Neural cell (in vitro differentiated cells): ENCODE measurements around the gene DTWD1. TPM values are rescaled to one million over a fixed set of nuclear protein-coding genes. Genes with fewer than 3 reads are reported as not detected.

Source experiments
- H2AFZ ChIP-seq: fragments of 200-600, 300-800 bp; sonication (generic), shearing (Covaris generic); 2 replicates; pipeline ENCODE4 v1.6.0; 2014; ENCODE audit warnings: low read depth, mild to moderate bottlenecking, antibody characterized with exemption, low read length, moderate library complexity
- H3F3A ChIP-seq: fragments of 200-600 bp; shearing (Covaris generic); 2 replicates; pipeline ENCODE4 v1.6.1; 2016; ENCODE audit warnings: mild to moderate bottlenecking, moderate library complexity, mixed read lengths, antibody characterized with exemption, low read length; ENCODE audit not compliant: insufficient read depth, poor library complexity, severe bottlenecking
- H3K27ac ChIP-seq: fragments of 200-600, 300-800 bp; sonication (generic), shearing (Covaris generic); 2 replicates; pipeline ENCODE4 v1.5.1; 2014; ENCODE audit warnings: mild to moderate bottlenecking, low read length, moderate library complexity
- H3K27me3 ChIP-seq: fragments of 300-800, 200-600 bp; sonication (generic), shearing (Covaris generic); 2 replicates; pipeline ENCODE4 v1.6.0; 2014; ENCODE audit warnings: mild to moderate bottlenecking, low read depth, low read length, moderate library complexity; ENCODE audit not compliant: insufficient read depth
- H3K36me3 ChIP-seq: fragments of 300-800, 200-600 bp; sonication (generic), shearing (Covaris generic); 2 replicates; pipeline ENCODE4 v1.5.1; 2014; ENCODE audit warnings: mild to moderate bottlenecking, antibody characterized with exemption, low read length, moderate library complexity; ENCODE audit not compliant: insufficient read depth
- H3K4me2 ChIP-seq: fragments of 300-800, 200-600 bp; sonication (generic), shearing (Covaris generic); 2 replicates; pipeline ENCODE4 v1.6.0; 2014; ENCODE audit warnings: mild to moderate bottlenecking, low read length
- H3K4me3 ChIP-seq: fragments of 300-800, 200-600 bp; sonication (generic), shearing (Covaris generic); 2 replicates; pipeline ENCODE4 v1.5.1; 2014; ENCODE audit warnings: mild to moderate bottlenecking, low read length, moderate library complexity
- H3K79me2 ChIP-seq: fragments of 200-600 bp; shearing (Covaris generic); replicated peaks from 2 replicates; pipeline ENCODE4 v1.6.0; 2014; ENCODE audit warnings: mild to moderate bottlenecking, low read length, moderate library complexity; ENCODE audit not compliant: insufficient read depth
- H3K9ac ChIP-seq: fragments of 300-800, 200-600 bp; sonication (generic), shearing (Covaris generic); 2 replicates; pipeline ENCODE4 v1.6.1; 2016; ENCODE audit warnings: mild to moderate bottlenecking, low read length, mixed read lengths
- H3K9me2 ChIP-seq: fragments of 200-600 bp; shearing (Covaris generic); 2 replicates; pipeline ENCODE4 v1.6.1; 2016; ENCODE audit warnings: mild to moderate bottlenecking, low read length, mixed read lengths; ENCODE audit not compliant: insufficient read depth
- H3K9me3 ChIP-seq: fragments of 200-600, 300-800 bp; sonication (generic), shearing (Covaris generic); 2 replicates; pipeline ENCODE4 v1.6.1; 2016; ENCODE audit warnings: mild to moderate bottlenecking, mixed run types, low read length, moderate library complexity, mixed read lengths
- H4K20me1 ChIP-seq: fragments of 200-600 bp; shearing (Covaris generic); 2 replicates; pipeline ENCODE4 v1.6.1; 2016; ENCODE audit warnings: mild to moderate bottlenecking, mixed run types; ENCODE audit not compliant: insufficient read depth
- CTCF ChIP-seq: fragments of 450-650 bp; IDR thresholded peaks from 2 replicates; pipeline ENCODE4 v1.5.1; 2014; ENCODE audit warnings: antibody characterized with exemption, mild to moderate bottlenecking, moderate library complexity; ENCODE audit not compliant: poor library complexity, severe bottlenecking
- EP300 ChIP-seq: fragments of 450-650 bp; conservative IDR thresholded peaks from 2 replicates; pipeline ENCODE4 v1.6.1; 2014; ENCODE audit warnings: antibody characterized with exemption, mild to moderate bottlenecking, moderate library complexity; ENCODE audit not compliant: poor library complexity, severe bottlenecking
- EZH2 ChIP-seq: fragments of 200-600, 300-800 bp; shearing (Covaris generic), sonication (generic); IDR thresholded peaks from 2 replicates; pipeline ENCODE4 v1.6.1; 2014; ENCODE audit warnings: antibody characterized with exemption, low read length, borderline replicate concordance, mild to moderate bottlenecking; ENCODE audit not compliant: insufficient read depth, poor library complexity, severe bottlenecking
- MXI1 ChIP-seq: fragments of 450-650 bp; conservative IDR thresholded peaks from 2 replicates; pipeline ENCODE4 v1.6.1; 2014; ENCODE audit warnings: antibody characterized with exemption, mild to moderate bottlenecking; ENCODE audit not compliant: poor library complexity, severe bottlenecking
- POLR2AphosphoS5 ChIP-seq: IDR thresholded peaks from 2 replicates; pipeline ENCODE4 v1.6.1; 2012
- RAD21 ChIP-seq: fragments of 450-650 bp; conservative IDR thresholded peaks from 2 replicates; pipeline ENCODE4 v1.6.1; 2014; ENCODE audit warnings: antibody characterized with exemption, mild to moderate bottlenecking, moderate library complexity
- SMC3 ChIP-seq: fragments of 450-650 bp; conservative IDR thresholded peaks from 2 replicates; pipeline ENCODE4 v1.6.1; 2014; ENCODE audit warnings: antibody characterized with exemption, mild to moderate bottlenecking, moderate library complexity; ENCODE audit not compliant: poor library complexity
- TAF1 ChIP-seq: IDR thresholded peaks from 2 replicates; pipeline ENCODE4 v1.6.1; 2012; ENCODE audit warnings: low read depth
- polyA plus RNA-seq: library from polyadenylated mRNA; depleted of rRNA; stranded (reverse); fragments of >200 nt; gene quantifications from 2 replicates; pipeline ENCODE4 v1.2.3, GENCODE V29; 2014
- TF ChIP-seq, protein P1 (sequence below): IDR thresholded peaks from 2 replicates; pipeline ENCODE4 v1.6.1; 2012; ENCODE audit warnings: borderline replicate concordance

Gene DTWD1
- polyA plus RNA-seq, 1 donor from 2014 or later, result 16.5 TPM

GRCh38 chr15:49675041-49675440 lies 54.2 kb downstream of the DTWD1 start:
- H4K20me1 ChIP-seq, result no peaks in the 10 kb centered on the region
- no peaks in the 10 kb centered on the region for H3K79me2 ChIP-seq
- H3F3A ChIP-seq, result no peaks in the 10 kb centered on the region
- no peak overlapping the region for H2AFZ ChIP-seq
- H3K27ac ChIP-seq, result no peak overlapping the region
- no peaks in the 10 kb centered on the region for H3K9me2 ChIP-seq
- H3K4me2 ChIP-seq, result no peak overlapping the region
- H3K36me3 ChIP-seq, result no peaks in the 10 kb centered on the region
- H3K9ac ChIP-seq, result no peak overlapping the region
- no peak overlapping the region for H3K4me3 ChIP-seq
- no peaks in the 10 kb centered on the region for H3K27me3 ChIP-seq
- TF ChIP-seq EP300 (no peak), POLR2AphosphoS5 (no peak), SMC3 (no peak), TAF1 (no peak), CTCF (no peak), EZH2 (no peak), MXI1 (no peak), RAD21 (no peak)
- TF ChIP-seq, protein P1, sequence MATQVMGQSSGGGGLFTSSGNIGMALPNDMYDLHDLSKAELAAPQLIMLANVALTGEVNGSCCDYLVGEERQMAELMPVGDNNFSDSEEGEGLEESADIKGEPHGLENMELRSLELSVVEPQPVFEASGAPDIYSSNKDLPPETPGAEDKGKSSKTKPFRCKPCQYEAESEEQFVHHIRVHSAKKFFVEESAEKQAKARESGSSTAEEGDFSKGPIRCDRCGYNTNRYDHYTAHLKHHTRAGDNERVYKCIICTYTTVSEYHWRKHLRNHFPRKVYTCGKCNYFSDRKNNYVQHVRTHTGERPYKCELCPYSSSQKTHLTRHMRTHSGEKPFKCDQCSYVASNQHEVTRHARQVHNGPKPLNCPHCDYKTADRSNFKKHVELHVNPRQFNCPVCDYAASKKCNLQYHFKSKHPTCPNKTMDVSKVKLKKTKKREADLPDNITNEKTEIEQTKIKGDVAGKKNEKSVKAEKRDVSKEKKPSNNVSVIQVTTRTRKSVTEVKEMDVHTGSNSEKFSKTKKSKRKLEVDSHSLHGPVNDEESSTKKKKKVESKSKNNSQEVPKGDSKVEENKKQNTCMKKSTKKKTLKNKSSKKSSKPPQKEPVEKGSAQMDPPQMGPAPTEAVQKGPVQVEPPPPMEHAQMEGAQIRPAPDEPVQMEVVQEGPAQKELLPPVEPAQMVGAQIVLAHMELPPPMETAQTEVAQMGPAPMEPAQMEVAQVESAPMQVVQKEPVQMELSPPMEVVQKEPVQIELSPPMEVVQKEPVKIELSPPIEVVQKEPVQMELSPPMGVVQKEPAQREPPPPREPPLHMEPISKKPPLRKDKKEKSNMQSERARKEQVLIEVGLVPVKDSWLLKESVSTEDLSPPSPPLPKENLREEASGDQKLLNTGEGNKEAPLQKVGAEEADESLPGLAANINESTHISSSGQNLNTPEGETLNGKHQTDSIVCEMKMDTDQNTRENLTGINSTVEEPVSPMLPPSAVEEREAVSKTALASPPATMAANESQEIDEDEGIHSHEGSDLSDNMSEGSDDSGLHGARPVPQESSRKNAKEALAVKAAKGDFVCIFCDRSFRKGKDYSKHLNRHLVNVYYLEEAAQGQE, result no peak
- H3K9me3 ChIP-seq, result no peaks in the 10 kb centered on the region

- TF ChIP-seq TAF1 (no peak), CTCF (no peak), SMC3 (no peak), RAD21 (no peak), MXI1 (no peak), EP300 (no peak), POLR2AphosphoS5 (no peak), EZH2 (no peak)
- TF ChIP-seq, protein P1, result no peak
- Histone ChIP-seq H3K79me2 (no peaks in the 10 kb centered on the region), H3K9me3 (no peaks in the 10 kb centered on the region), H3K4me3 (no peak overlapping the region), H3K4me2 (no peak overlapping the region), H4K20me1 (no peaks in the 10 kb centered on the region), H2AFZ (no peak overlapping the region), H3K27ac (no peak overlapping the region), H3K9me2 (no peaks in the 10 kb centered on the region), H3K27me3 (no peaks in the 10 kb centered on the region), H3F3A (no peaks in the 10 kb centered on the region), H3K9ac (no peak overlapping the region), H3K36me3 (no peaks in the 10 kb centered on the region)
These were observed 57.8 kb downstream of the DTWD1 start for GRCh38 chr15:49678655-49679054.
